RPMI7951 (cell line): Measurements from ENCODE around the gene ARMS2. TPM values are rescaled to one million over a fixed set of nuclear protein-coding genes. Genes with fewer than 3 reads are reported as not detected.
A peak's percentile ranks its signal among the peaks of the same experiment; 100 is the strongest.

Source experiments
- DNase-seq: peaks from one replicate; pipeline ENCODE4 v3.0.0-alpha.2; 2012; ENCODE audit warnings: low read depth
- total RNA-seq: library from RNA; depleted of rRNA; stranded (reverse); fragments of >200 nt; shearing (Covaris generic); gene quantifications from 2 replicates; pipeline ENCODE4 v1.2.3, GENCODE V29; 2014; rRNA removed

ARMS2 gene
- not detected in 2 replicates for total RNA-seq

- DNase-seq: no peak
Measured at GRCh38 chr10:122454603-122455080, at the start of gene ARMS2. Gene ARMS2 (plus strand): TSS chr10:122454653. CDS start chr10:122454728, 75 bp downstream.

GRCh38 chr10:122407375-122408125, 46.9 kb upstream of the ARMS2 start:
- peak; percentile 1 for DNase-seq

GRCh38 chr10:122413327-122413726, 41.1 kb upstream of the ARMS2 start:
- DNase-seq: no peak

- peak; percentile 20 for DNase-seq
Measured at GRCh38 chr10:122417667-122418066, 36.8 kb upstream of the ARMS2 start.

- no peak for DNase-seq
Measured at GRCh38 chr10:122419016-122419415, 35.4 kb upstream of the ARMS2 start.

GRCh38 chr10:122419876-122420623, 34.4 kb upstream of the ARMS2 start:
- peak; percentile 66 for DNase-seq

GRCh38 chr10:122420624-122421007, 33.8 kb upstream of the ARMS2 start:
- no peak for DNase-seq

- no peak for DNase-seq
Measured at GRCh38 chr10:122421054-122421625, 33.3 kb upstream of the ARMS2 start.

- DNase-seq: no peak
Measured at GRCh38 chr10:122421742-122422141, 32.7 kb upstream of the ARMS2 start.

- DNase-seq: no peak
Measured at GRCh38 chr10:122422266-122422989, 32.0 kb upstream of the ARMS2 start.

- DNase-seq: no peak
Measured at GRCh38 chr10:122424059-122424458, 30.4 kb upstream of the ARMS2 start.

- no peak for DNase-seq
Measured at GRCh38 chr10:122426829-122427228, 27.6 kb upstream of the ARMS2 start.

GRCh38 chr10:122427280-122427679, 27.2 kb upstream of the ARMS2 start:
- no peak for DNase-seq

- DNase-seq: peak; percentile 37
Measured at GRCh38 chr10:122435212-122435827, 19.1 kb upstream of the ARMS2 start.

- peak; percentile 77 for DNase-seq
Measured at GRCh38 chr10:122441961-122442360, 12.5 kb upstream of the ARMS2 start.

- no peak for DNase-seq
Measured at GRCh38 chr10:122445469-122445868, 9.0 kb upstream of the ARMS2 start.

- no peak for DNase-seq
Measured at GRCh38 chr10:122445904-122446303, 8.5 kb upstream of the ARMS2 start.

- DNase-seq: peak; percentile 34
Measured at GRCh38 chr10:122446668-122447423, 7.6 kb upstream of the ARMS2 start.

GRCh38 chr10:122448600-122448999, 5.9 kb upstream of the ARMS2 start:
- DNase-seq: no peak

GRCh38 chr10:122449153-122449552, 5.3 kb upstream of the ARMS2 start:
- DNase-seq: no peak
